Endothelial cell of umbilical vein (primary cell): ENCODE data around the gene SNX5. TPM values are rescaled to one million over a fixed set of nuclear protein-coding genes. Genes with fewer than 3 reads are reported as not detected.

ENCODE experiments used
- BruUV-seq: library from RNA; stranded (reverse); fragments of 400-500 nt; replicated peaks from 2 replicates; lab custom pipeline; 2021; lab: Mats Ljungman, UMichigan
- CTCF ChIA-PET: fragments of 300-600, 350-600 bp; sonication (Branson Sonifier 250); formaldehyde crosslinking; loops from one replicate; lab custom pipeline; 2021; ENCODE audit warnings: antibody characterized with exemption, inconsistent platforms; lab: Charles Lee
- POLR2A ChIA-PET: fragments of 300-600, 350-600 bp; sonication (Branson Sonifier 250); formaldehyde crosslinking; loops from one replicate; lab custom pipeline; 2021; ENCODE audit warnings: antibody characterized with exemption, inconsistent platforms; lab: Charles Lee
- DNase-seq: peaks from one replicate; pipeline ENCODE4 v3.0.0-alpha.2; 2011; ENCODE audit warnings: low read depth, low spot score
- FAIRE-seq: peaks from 2 replicates; lab custom pipeline; 2011; peaks lifted over from hg19 to GRCh38; lab: Jason Lieb, UNC
- H2AFZ ChIP-seq: 2 replicates; pipeline ENCODE4 v1.6.0; 2012; ENCODE audit warnings: low read depth, low read length, control low read depth, inconsistent platforms
- H3K27ac ChIP-seq: 2 replicates; pipeline ENCODE4 v1.5.1; 2011; ENCODE audit warnings: low read depth, mild to moderate bottlenecking, control low read depth, low read length, moderate library complexity; ENCODE audit not compliant: insufficient read depth
- H3K27me3 ChIP-seq, 2 experiments: 2 replicates each; pipeline versions ENCODE4 v1.6.0 to v1.6.1; 2011; ENCODE audit warnings: low read length in 2 of 2, mixed read lengths in 1 of 2; ENCODE audit not compliant: control insufficient read depth in 2 of 2, insufficient read depth in 2 of 2
- H3K36me3 ChIP-seq, 2 experiments: 2 replicates in 1 of 2; 3 replicates in 1 of 2; pipeline ENCODE4 v1.5.1; 2011; ENCODE audit warnings: low read length in 2 of 2, mild to moderate bottlenecking in 1 of 2, moderate library complexity in 1 of 2; ENCODE audit not compliant: control insufficient read depth in 2 of 2, insufficient read depth in 2 of 2; ENCODE audit errors: extremely low read depth in 1 of 2
- H3K4me1 ChIP-seq: 3 replicates; pipeline ENCODE4 v1.5.1; 2011; ENCODE audit warnings: mild to moderate bottlenecking, low read length; ENCODE audit not compliant: control insufficient read depth, insufficient read depth; ENCODE audit errors: extremely low read depth
- H3K4me2 ChIP-seq: 2 replicates; pipeline ENCODE4 v1.6.1; 2011; ENCODE audit warnings: low read length, control low read depth, mixed read lengths; ENCODE audit not compliant: insufficient read depth
- H3K4me3 ChIP-seq, 3 experiments: fragments of 200-600 bp in 1 of 3; sonication (generic), shearing (Covaris generic) in 1 of 3; replicated peaks in 1 of 3; 2 replicates each; pipeline ENCODE4 v1.5.1; 2011 to 2016; ENCODE audit warnings: control low read depth in 3 of 3, low read length in 3 of 3, mild to moderate bottlenecking in 2 of 3, inconsistent platforms in 1 of 3, low read depth in 1 of 3, moderate library complexity in 1 of 3; ENCODE audit not compliant: insufficient read depth in 1 of 3
- H3K79me2 ChIP-seq: 2 replicates; pipeline ENCODE4 v1.6.0; 2012; ENCODE audit warnings: low read length, inconsistent platforms; ENCODE audit not compliant: control insufficient read depth, insufficient read depth
- H3K9ac ChIP-seq: replicated peaks from 2 replicates; pipeline ENCODE3; 2011; ENCODE audit warnings: low read length, control low read depth; ENCODE audit not compliant: insufficient read depth; ENCODE audit errors: extremely low read depth
- H3K9me1 ChIP-seq: replicated peaks from 3 replicates; pipeline ENCODE4 v1.6.0; 2011; ENCODE audit warnings: mild to moderate bottlenecking, low read length; ENCODE audit not compliant: control insufficient read depth, insufficient read depth; ENCODE audit errors: extremely low read depth
- H3K9me3 ChIP-seq: replicated peaks from 2 replicates; pipeline ENCODE4 v1.5.1; 2012; ENCODE audit warnings: low read length, inconsistent platforms; ENCODE audit not compliant: control insufficient read depth, insufficient read depth
- H4K20me1 ChIP-seq: replicated peaks from 2 replicates; pipeline ENCODE3; 2011; ENCODE audit warnings: mild to moderate bottlenecking, low read length; ENCODE audit not compliant: control insufficient read depth, insufficient read depth; ENCODE audit errors: extremely low read depth
- EZH2 ChIP-seq: IDR thresholded peaks from 2 replicates; pipeline ENCODE4 v1.6.1; 2012; ENCODE audit warnings: borderline replicate concordance, low read depth, mild to moderate bottlenecking, moderate library complexity, low read length, inconsistent platforms; ENCODE audit not compliant: severe bottlenecking
- FOS ChIP-seq: IDR thresholded peaks from 2 replicates; pipeline ENCODE4 v1.6.1; 2011; ENCODE audit warnings: mild to moderate bottlenecking, low read length, moderate library complexity, borderline replicate concordance; ENCODE audit not compliant: insufficient read depth
- GATA2 ChIP-seq: IDR thresholded peaks from 2 replicates; pipeline ENCODE4 v1.7.0; 2011; ENCODE audit warnings: low read depth, mild to moderate bottlenecking, moderate library complexity, mixed read lengths, low read length; ENCODE audit not compliant: insufficient read length, insufficient read depth
- JUN ChIP-seq: IDR thresholded peaks from 2 replicates; pipeline ENCODE4 v1.6.1; 2011; ENCODE audit warnings: borderline replicate concordance, low read depth; ENCODE audit not compliant: insufficient read length, insufficient read depth
- MAX ChIP-seq: IDR thresholded peaks from 2 replicates; pipeline ENCODE4 v1.6.1; 2011; ENCODE audit not compliant: insufficient read depth, insufficient read length
- MYC ChIP-seq: IDR thresholded peaks from one replicate; pipeline ENCODE4 v1.6.1; 2011; ENCODE audit warnings: mild to moderate bottlenecking, low read depth, low read length
- POLR2A ChIP-seq: IDR thresholded peaks from 2 replicates; pipeline ENCODE4 v1.6.1; 2012; ENCODE audit warnings: low read depth, mild to moderate bottlenecking, control low read depth, low read length
- POLR2AphosphoS5 ChIP-seq: IDR thresholded peaks from 2 replicates; pipeline ENCODE4 v1.6.1; 2012; ENCODE audit warnings: low read depth, mild to moderate bottlenecking, control low read depth, low read length, moderate library complexity; ENCODE audit not compliant: insufficient read depth
- dilution Hi-C: fragments of 300-500 bp; cut with MboI; formaldehyde crosslinking; loops from one replicate; pipeline ENCODE4 v1.15.0; 2019; ENCODE audit warnings: low sequenced_read_pairs; ENCODE audit not compliant: extremely low pct_ligation_motif_present
- intact Hi-C: fragments of 100-400 bp; cut with micrococcal nuclease; formaldehyde crosslinking; loops from one replicate; pipeline ENCODE4 v1.10.0; 2022
- polyA plus RNA-seq, 4 experiments: library from polyadenylated mRNA; depleted of rRNA in 3 of 4; stranded (reverse) in 3 of 4; unstranded in 1 of 4; fragments of >200 nt; gene quantifications; 2 replicates each; pipeline versions ENCODE4 v1.2.1 to v1.2.3, GENCODE V29; 2011 to 2012; ENCODE audit warnings: missing spikeins in 1 of 4
- total RNA-seq: library from RNA; stranded (reverse); gene quantifications from 2 replicates; pipeline ENCODE4 v1.2.3, GENCODE V29; 2021
- TF ChIP-seq, protein P1 (sequence below), 2 donors: IDR thresholded peaks; 1 replicate in 1 of 2; 2 replicates in 1 of 2; pipeline ENCODE4 v1.5.1; 2011; ENCODE audit warnings: low read length in 2 of 2, mild to moderate bottlenecking in 2 of 2, moderate library complexity in 2 of 2, control low read depth in 1 of 2, inconsistent platforms in 1 of 2, low read depth in 1 of 2; ENCODE audit not compliant: insufficient read depth in 1 of 2; ENCODE audit errors: extremely low read depth in 1 of 2

Gene SNX5
- total and polyA plus RNA-seq, 2 donors (not counting 3 experiments of a cell fraction or from before 2014, with no cell fraction given): 76.2 to 121 TPM

- no peak for DNase-seq
- H3K9ac ChIP-seq: no peak overlapping the region
- H3K79me2 ChIP-seq: peaks cover 89% of the 10 kb centered on the region
- dilution Hi-C loops: no loop called here
- ChIA-PET POLR2A (no interaction called here), CTCF (interaction anchor here (1.9 to 7.7 kb wide), 3 partner anchors 19 to 310 kb away, joined by 5 to 104 read pairs (median 7); no protein-coding TSS in a partner anchor)
- no peak overlapping the region for H3K27ac ChIP-seq
- TF ChIP-seq FOS (no peak), POLR2AphosphoS5 (no peak), JUN (no peak), GATA2 (no peak), EZH2 (no peak), POLR2A (no peak), MAX (no peak), MYC (no peak)
- TF ChIP-seq, protein P1, sequence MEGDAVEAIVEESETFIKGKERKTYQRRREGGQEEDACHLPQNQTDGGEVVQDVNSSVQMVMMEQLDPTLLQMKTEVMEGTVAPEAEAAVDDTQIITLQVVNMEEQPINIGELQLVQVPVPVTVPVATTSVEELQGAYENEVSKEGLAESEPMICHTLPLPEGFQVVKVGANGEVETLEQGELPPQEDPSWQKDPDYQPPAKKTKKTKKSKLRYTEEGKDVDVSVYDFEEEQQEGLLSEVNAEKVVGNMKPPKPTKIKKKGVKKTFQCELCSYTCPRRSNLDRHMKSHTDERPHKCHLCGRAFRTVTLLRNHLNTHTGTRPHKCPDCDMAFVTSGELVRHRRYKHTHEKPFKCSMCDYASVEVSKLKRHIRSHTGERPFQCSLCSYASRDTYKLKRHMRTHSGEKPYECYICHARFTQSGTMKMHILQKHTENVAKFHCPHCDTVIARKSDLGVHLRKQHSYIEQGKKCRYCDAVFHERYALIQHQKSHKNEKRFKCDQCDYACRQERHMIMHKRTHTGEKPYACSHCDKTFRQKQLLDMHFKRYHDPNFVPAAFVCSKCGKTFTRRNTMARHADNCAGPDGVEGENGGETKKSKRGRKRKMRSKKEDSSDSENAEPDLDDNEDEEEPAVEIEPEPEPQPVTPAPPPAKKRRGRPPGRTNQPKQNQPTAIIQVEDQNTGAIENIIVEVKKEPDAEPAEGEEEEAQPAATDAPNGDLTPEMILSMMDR (IDR thresholded peaks at IDR 0.05; ENCODE audit: extremely low read depth in 1 of 2, insufficient read depth in 1 of 2, low read depth in 1 of 2, low read length in 2 of 2): no peak
- H3K4me3 ChIP-seq: no peak overlapping the region
- H4K20me1 ChIP-seq: peaks cover 12% of the 10 kb centered on the region
- no peak for FAIRE-seq
- peak overlapping the region; percentile 97 for H3K4me2 ChIP-seq
- no peaks in the 10 kb centered on the region for H3K27me3 ChIP-seq
- intact Hi-C loops: loop anchor here (10.0 kb wide), 1 partner anchor 170 kb away; the partner anchor contains the start of genes KAT14 and PET117
- peaks cover 59% of the 10 kb centered on the region for H3K4me1 ChIP-seq
- H3K36me3 ChIP-seq: no peaks in the 10 kb centered on the region
- no peaks in the 10 kb centered on the region for H3K9me3 ChIP-seq
- no peak overlapping the region for H2AFZ ChIP-seq
- no TSS peak for BruUV-seq
- H3K9me1 ChIP-seq: no peaks in the 10 kb centered on the region
These were observed 4.0 kb downstream of the SNX5 start for GRCh38 chr20:17964632-17965031.
